HEK293T (cell line): ENCODE results near the gene CLEC18A.
"Not testable (repeated sequence)": the region's sequence is repeated elsewhere in the genome, so short reads cannot be mapped to it uniquely, and the experiment has no call there.

Experiments
- CTCF ChIA-PET: fragments of 350-600 bp; formaldehyde crosslinking; extraction: SDS; loops from one replicate; lab custom pipeline; 2021; ENCODE audit warnings: antibody characterized with exemption, inconsistent platforms; lab: Yijun Ruan, JAX
- POLR2A ChIA-PET: fragments of 350-600 bp; formaldehyde crosslinking; extraction: SDS; loops from one replicate; lab custom pipeline; 2020; ENCODE audit warnings: antibody characterized with exemption, inconsistent platforms; lab: Yijun Ruan, JAX
- DNase-seq: peaks from one replicate; pipeline ENCODE4 v3.0.0; 2012; ENCODE audit warnings: mixed read lengths; ENCODE audit errors: extremely low spot score

CLEC18A gene

DNA sequence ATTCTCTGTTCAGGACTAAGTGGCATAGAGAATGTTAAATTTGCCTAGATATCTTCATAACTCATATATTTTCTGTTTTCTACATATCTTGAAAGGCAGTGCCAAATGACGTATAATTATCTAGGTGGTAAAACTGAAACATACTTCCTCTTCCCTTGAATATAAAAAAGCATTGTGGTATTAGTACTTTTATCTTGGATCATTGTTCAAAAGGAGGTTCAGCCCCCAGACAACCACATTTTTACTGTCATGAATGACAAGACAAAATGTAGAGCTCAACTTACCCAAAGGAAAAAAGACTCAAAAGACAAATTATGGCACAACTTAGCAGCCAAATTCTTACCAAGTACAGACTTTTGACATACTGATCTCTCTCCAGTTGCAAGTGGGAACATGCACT, 34.1 kb downstream of the CLEC18A start:
- POLR2A ChIA-PET, DNase-seq, CTCF ChIA-PET: not testable (repeated sequence)

DNA sequence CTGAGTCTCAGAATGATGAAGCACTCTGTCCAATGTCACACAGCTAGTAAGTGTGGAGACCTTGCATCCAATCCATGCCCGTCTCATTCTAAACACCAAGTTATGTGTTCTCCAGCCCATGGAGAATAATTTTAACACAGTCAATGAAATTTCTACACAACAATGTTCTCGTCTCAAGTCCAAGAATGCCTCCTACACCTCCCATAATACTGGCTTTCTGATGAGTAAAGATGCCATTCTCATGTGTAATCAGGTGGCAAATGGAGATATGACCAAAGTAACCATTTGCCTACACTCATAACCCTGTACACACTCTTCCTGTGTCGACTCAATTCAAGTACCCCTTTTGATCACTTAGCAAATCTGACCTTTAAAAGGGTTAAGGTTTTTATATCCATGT, 46.8 kb downstream of the CLEC18A start:
- CTCF ChIA-PET, DNase-seq, POLR2A ChIA-PET: not testable (repeated sequence)

DNA sequence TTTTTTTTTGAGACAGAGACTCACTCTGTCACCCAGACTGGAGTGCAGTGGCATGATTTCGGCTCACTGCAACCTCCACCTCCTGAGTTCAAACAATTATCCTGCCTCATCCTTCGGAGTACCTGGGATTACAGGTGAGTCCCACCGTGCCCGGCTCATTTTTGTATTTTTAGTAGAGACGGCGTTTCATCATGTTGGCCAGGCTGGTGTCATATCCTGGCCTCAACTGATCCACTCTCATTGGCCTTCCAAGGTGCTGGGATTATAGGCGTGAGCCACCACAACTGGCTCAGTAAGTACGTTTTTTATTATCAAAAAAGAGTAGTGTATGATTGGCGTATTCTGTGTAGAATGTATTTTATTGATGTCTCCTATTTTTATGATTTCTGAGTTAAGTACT, 48.7 kb downstream of the CLEC18A start:
- DNase-seq, POLR2A ChIA-PET, CTCF ChIA-PET: not testable (repeated sequence)

DNA sequence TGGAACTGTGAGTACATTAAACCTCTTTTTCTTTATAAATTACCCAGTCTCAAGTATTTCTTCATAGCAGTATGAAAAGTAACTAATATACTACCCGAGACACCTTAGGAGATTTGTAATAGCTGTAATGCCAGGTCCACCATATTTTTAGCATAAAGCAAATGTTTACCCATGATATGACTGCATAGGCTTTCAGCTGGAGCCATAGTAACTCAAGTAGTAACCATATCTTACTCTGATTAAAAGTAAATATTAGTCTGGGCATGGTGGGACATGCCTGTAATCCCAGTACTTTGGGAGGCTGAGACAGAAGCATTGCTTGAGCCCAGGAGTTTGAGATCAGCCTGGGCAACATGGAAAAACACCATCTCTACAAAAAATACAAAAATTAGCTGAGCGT, 52.4 kb downstream of the CLEC18A start:
- DNase-seq, POLR2A ChIA-PET, CTCF ChIA-PET: not testable (repeated sequence)

DNA sequence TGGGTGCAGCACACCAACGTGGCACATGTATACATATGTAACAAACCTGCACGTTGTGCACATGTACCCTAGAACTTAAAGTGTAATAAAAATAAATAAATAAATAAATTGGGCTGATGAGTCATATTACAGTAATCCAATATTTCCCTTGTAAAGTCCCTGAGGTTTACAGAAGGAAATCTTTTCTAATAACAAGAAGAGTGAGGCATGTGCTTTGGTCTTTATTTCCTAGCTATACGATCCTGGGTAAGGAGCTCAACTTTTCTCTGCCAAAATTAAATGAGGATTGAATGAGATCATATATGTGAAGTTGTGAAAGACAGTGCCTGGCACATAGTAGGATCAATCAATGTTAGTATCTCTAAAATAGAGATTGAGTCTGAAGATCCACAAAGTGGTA, 57.5 kb downstream of the CLEC18A start:
- POLR2A ChIA-PET, CTCF ChIA-PET, DNase-seq: not testable (repeated sequence)

DNA sequence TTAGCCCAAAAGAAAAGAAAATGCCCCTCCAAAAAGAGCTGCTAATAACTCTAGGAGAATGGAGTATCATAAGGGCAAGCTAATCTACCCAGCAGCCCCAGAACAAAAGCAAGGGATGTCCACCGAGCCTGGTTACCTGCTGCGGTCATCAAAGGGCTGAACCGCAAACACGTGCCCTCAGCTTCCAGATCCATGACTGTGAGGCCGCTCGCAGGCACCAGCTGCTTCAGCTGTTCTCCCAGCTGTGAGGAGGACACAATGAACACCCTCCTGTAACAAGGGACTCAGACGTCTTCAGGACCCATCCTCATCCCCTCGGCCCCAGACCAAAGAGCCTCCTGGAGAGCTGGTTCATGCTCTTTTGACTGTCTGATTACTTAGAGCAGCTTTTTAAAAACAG, 59.5 kb downstream of the CLEC18A start:
- POLR2A ChIA-PET, CTCF ChIA-PET, DNase-seq: not testable (repeated sequence)

DNA sequence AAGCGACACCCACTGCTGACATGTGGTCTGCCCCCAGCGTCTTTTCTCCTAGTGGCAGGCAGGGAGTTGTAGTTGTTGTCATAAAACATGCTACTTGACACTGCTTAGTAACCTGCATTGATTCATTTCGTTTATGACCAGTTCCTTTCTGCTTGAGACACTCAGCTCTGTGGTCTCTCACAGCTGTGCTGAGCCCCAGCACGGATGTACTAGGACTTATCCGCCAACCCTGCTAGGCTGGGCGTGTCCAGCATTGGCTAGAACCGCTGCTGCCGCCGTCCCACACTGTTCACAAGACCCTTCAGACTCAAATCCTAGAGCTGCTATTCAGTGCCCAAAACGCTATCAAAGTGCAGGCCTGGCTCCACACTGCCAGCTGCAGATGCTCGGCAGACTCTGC, 60.0 kb downstream of the CLEC18A start:
- DNase-seq, CTCF ChIA-PET, POLR2A ChIA-PET: not testable (repeated sequence)

DNA sequence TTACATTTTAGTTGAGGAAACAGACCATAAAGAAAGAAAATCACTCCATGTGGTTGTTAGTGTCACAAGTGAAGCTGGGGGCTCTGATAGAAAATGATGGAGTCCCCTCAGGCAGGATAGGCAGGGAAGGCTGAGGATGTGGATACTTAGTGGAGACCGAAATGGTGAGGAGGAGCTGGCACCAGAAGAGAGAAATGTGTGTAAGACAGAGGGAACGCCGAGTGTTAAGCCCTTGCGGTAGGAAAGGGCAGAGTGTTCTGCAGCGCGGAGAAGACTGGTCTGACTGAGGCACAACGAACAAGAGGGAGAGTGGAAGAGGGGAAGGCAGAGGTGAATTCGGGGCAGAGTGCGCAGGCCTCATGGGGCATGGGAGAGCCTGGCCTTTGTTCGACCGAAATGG, 61.2 kb downstream of the CLEC18A start:
- POLR2A ChIA-PET, DNase-seq: not testable (repeated sequence)
- CTCF ChIA-PET = interaction anchor here (0.6 kb wide), 1 partner anchor 283 kb away, joined by 3 read pairs; no protein-coding TSS in a partner anchor

DNA sequence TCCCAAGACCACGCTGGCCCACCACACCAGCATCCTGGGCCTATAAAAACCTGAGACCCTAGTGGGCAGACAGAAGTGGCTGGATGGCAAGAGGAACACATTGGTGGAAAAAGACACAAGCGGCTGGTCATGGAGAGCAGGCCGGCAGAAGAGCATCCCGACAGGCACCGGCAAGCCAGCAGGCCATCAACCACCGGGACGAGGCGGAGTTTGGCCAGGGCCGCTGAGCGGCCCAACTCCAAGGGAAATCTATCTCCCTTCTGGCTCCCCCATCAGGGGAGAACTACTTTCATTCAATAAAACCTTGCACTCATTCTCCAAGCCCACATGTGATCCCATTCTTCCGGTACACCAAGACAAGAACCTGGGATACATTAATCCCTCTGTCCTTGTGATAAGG, 61.8 kb downstream of the CLEC18A start:
- POLR2A ChIA-PET, DNase-seq, CTCF ChIA-PET: not testable (repeated sequence)
